Mesendoderm (in vitro differentiated cells): Measurements from ENCODE around the gene RAB39B. TPM values are rescaled to one million over a fixed set of nuclear protein-coding genes. Genes with fewer than 3 reads are reported as not detected.
A peak's percentile ranks its signal among the peaks of the same experiment; 100 is the strongest.

Experiments
- DNase-seq: peaks from one replicate; pipeline ENCODE4 v3.0.0; 2013
- H2AK5ac ChIP-seq: 2 replicates; pipeline ENCODE4 v1.6.1; 2013; ENCODE audit warnings: low read length, inconsistent platforms
- H2BK120ac ChIP-seq: 2 replicates; pipeline ENCODE4 v1.6.1; 2013; ENCODE audit warnings: low read depth, mild to moderate bottlenecking, low read length, moderate library complexity, mixed read lengths
- H2BK15ac ChIP-seq: replicated peaks from 2 replicates; pipeline ENCODE4 v1.6.1; 2013; ENCODE audit warnings: low read depth, mild to moderate bottlenecking, moderate library complexity
- H2BK5ac ChIP-seq: 2 replicates; pipeline ENCODE4 v1.6.1; 2013; ENCODE audit warnings: low read length, inconsistent platforms
- H3K18ac ChIP-seq: 2 replicates; pipeline ENCODE4 v1.6.1; 2013; ENCODE audit warnings: mild to moderate bottlenecking, low read length, mixed read lengths
- H3K23ac ChIP-seq: one replicate; pipeline ENCODE4 v1.6.1; 2013; ENCODE audit warnings: low read length
- H3K27ac ChIP-seq: 2 replicates; pipeline ENCODE4 v1.5.1; 2013; ENCODE audit warnings: low read depth, mild to moderate bottlenecking, inconsistent platforms, low read length, moderate library complexity
- H3K27me3 ChIP-seq: 2 replicates; pipeline ENCODE4 v1.6.1; 2013; ENCODE audit warnings: low read length, control low read depth, mild to moderate bottlenecking, inconsistent platforms; ENCODE audit not compliant: insufficient read depth, poor library complexity
- H3K36me3 ChIP-seq: 2 replicates; pipeline ENCODE4 v1.6.1; 2013; ENCODE audit warnings: low read length, inconsistent platforms; ENCODE audit not compliant: control insufficient read depth, insufficient read depth
- H3K4ac ChIP-seq: one replicate; pipeline ENCODE4 v1.6.1; 2013; ENCODE audit warnings: low read depth, mild to moderate bottlenecking, low read length, moderate library complexity
- H3K4me1 ChIP-seq: 2 replicates; pipeline ENCODE4 v1.6.1; 2013; ENCODE audit warnings: low read depth, low read length, inconsistent platforms; ENCODE audit not compliant: control insufficient read depth
- H3K4me2 ChIP-seq: 2 replicates; pipeline ENCODE4 v1.6.1; 2013; ENCODE audit warnings: low read length
- H3K4me3 ChIP-seq: 2 replicates; pipeline ENCODE4 v1.5.1; 2013; ENCODE audit warnings: mild to moderate bottlenecking, low read length
- H3K56ac ChIP-seq: one replicate; pipeline ENCODE4 v1.6.1; 2013; ENCODE audit warnings: low read length
- H3K79me1 ChIP-seq: 2 replicates; pipeline ENCODE4 v1.6.1; 2013; ENCODE audit warnings: low read length, inconsistent platforms
- H3K79me2 ChIP-seq: 2 replicates; pipeline ENCODE4 v1.6.1; 2013; ENCODE audit warnings: mild to moderate bottlenecking, low read length; ENCODE audit not compliant: control insufficient read depth, insufficient read depth
- H3K9ac ChIP-seq: 2 replicates; pipeline ENCODE4 v1.6.1; 2013; ENCODE audit warnings: low read length, inconsistent platforms
- H4K5ac ChIP-seq: one replicate; pipeline ENCODE4 v1.6.1; 2013; ENCODE audit warnings: low read length
- H4K8ac ChIP-seq: one replicate; pipeline ENCODE4 v1.6.1; 2013; ENCODE audit warnings: low read depth, mild to moderate bottlenecking, control low read depth, low read length, moderate library complexity
- WGBS: extraction: QIAGEN DNeasy Blood & Tissue Kit; methylation state at CpG from one replicate; pipeline ENCODE4 v1.1.7; 2013; ENCODE audit warnings: low lambda C conversion rate, missing lambda C conversion rate; ENCODE audit not compliant: insufficient coverage; ENCODE audit errors: extremely low coverage; 5-methylcytosine and 5-hydroxymethylcytosine counted together
- polyA plus RNA-seq, 2 experiments: library from polyadenylated mRNA; stranded (reverse); fragments of 200-250 nt; gene quantifications; one replicate each; pipeline ENCODE4 v1.2.3, GENCODE V29; 2013

Gene RAB39B, protein sequence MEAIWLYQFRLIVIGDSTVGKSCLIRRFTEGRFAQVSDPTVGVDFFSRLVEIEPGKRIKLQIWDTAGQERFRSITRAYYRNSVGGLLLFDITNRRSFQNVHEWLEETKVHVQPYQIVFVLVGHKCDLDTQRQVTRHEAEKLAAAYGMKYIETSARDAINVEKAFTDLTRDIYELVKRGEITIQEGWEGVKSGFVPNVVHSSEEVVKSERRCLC
- polyA plus RNA-seq (2013, experiment 1 of 2), result 4.2 TPM
- 4.6 TPM for polyA plus RNA-seq (2013, experiment 2 of 2)

DNA sequence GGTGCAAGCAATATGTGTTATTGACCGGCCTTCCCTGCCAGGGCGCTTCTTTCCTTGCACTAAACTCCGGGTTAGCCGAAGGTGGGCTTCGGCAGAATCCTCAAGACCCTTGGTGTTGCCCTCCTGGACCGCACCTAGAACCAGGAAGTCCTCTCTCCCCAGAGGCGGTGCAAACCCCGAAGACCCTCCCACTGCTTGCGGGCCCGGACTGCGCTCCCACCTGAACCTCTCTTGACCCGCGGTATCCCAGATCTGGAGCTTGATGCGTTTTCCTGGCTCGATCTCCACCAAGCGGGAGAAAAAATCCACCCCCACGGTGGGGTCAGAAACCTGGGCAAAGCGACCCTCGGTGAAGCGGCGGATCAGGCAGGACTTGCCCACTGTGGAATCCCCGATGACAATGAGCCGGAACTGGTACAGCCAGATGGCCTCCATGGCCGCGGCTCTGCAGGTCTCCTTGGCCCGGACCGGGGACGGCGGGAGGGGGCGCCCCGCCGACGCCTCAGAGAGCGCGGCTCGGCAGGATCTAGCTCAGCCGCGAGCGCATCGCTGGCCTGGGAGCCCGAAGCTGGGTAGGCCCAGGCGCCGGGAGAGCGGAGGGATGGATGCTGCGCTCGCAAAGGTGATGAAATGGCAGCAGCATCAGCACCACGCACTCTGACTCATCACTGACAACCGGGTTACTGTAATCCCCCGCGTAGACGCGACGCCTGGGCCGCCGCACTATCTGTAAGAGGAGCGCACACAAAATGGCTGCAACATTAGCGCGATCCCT is at the start of gene RAB39B:
RAB39B (minus strand) TSS at position 638 of the 775 bp plus-strand sequence; CDS start at position 435, 203 bp downstream.
- WGBS, result no CpG with 5 or more reads among the region's 58 CpGs
- H3K4ac ChIP-seq, result no peak within 1 kb of the TSS
- no peak within 1 kb of the TSS for H3K27ac ChIP-seq
- H3K23ac ChIP-seq, result no peak within 1 kb of the TSS
- H3K79me1 ChIP-seq, result no peaks in the 10 kb centered on the region
- peak within 1 kb of the TSS; percentile 34 for H3K4me2 ChIP-seq
- H2BK120ac ChIP-seq, result no peak within 1 kb of the TSS
- no peaks in the 10 kb centered on the region for H3K4me1 ChIP-seq
- peak within 1 kb of the TSS; percentile 47 for H3K18ac ChIP-seq
- H3K56ac ChIP-seq, result peak within 1 kb of the TSS; percentile 60
- no peaks in the 10 kb centered on the region for H3K36me3 ChIP-seq
- peak within 1 kb of the TSS; percentile 67 for H3K4me3 ChIP-seq
- H4K8ac ChIP-seq, result no peak within 1 kb of the TSS
- peak; percentile 87 for DNase-seq
- no peaks in the 10 kb centered on the region for H3K27me3 ChIP-seq
- H2BK5ac ChIP-seq, result no peak within 1 kb of the TSS
- H3K9ac ChIP-seq, result peak within 1 kb of the TSS; percentile 61
- no peak within 1 kb of the TSS for H2BK15ac ChIP-seq
- no peak within 1 kb of the TSS for H2AK5ac ChIP-seq
- H4K5ac ChIP-seq, result no peak within 1 kb of the TSS
- H3K79me2 ChIP-seq, result no peaks in the 10 kb centered on the region

DNA sequence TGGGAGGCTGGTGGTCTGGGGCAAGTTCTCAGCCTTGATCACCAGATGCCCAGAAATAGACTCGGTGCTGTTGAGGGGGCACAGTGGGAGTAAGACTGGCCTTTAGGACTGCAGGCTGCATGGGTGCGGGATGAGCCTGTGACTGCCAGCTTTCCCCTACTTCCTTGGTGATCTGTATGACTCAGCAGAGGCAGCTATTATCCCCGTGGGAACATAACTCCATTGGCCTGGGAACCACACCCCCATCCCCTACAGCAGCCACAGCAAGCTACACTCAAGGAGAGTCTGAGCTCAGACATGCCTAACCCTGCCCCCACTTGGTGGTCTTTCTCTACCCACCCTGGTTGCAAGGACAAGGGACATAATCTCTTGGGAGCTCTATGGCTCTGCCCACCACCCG is 49.5 kb upstream of the RAB39B start:
- no CpG with 5 or more reads among the region's 4 CpGs for WGBS
- Histone ChIP-seq H3K4me2 (no peak overlapping the region), H3K23ac (no peak overlapping the region), H3K79me1 (no peaks in the 10 kb centered on the region), H2BK120ac (no peak overlapping the region), H3K4me3 (no peak overlapping the region), H2BK5ac (no peak overlapping the region), H3K36me3 (no peaks in the 10 kb centered on the region), H3K4ac (no peak overlapping the region), H3K27me3 (no peaks in the 10 kb centered on the region), H4K5ac (no peak overlapping the region), H3K9ac (no peak overlapping the region), H3K4me1 (no peaks in the 10 kb centered on the region), H3K56ac (peak overlapping the region; percentile 64), H4K8ac (no peak overlapping the region), H3K18ac (no peak overlapping the region), H3K27ac (no peak overlapping the region), H2AK5ac (no peak overlapping the region), H2BK15ac (no peak overlapping the region), H3K79me2 (no peaks in the 10 kb centered on the region)
- peak; percentile 39 for DNase-seq

DNA sequence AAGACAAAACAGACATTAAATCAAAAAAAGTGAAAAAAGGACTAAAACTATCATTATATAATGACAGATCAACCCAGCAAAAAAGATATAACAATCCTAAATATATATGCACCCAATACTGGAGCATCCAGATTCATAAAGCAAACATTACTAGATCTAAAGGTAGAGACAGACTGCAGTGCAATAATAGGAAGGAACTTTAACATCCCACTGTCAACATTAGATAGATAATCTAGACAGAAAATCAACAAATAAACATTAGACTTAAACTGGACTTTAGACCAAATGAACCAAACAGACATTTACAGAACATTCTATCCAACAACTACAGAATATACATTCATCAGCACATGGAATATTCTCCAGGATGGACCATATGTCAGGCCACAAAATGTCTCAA is 29.5 kb upstream of the RAB39B start:
- Histone ChIP-seq H3K4ac (no peak overlapping the region), H2BK120ac (no peak overlapping the region), H3K4me2 (no peak overlapping the region), H3K27ac (no peak overlapping the region), H3K36me3 (no peaks in the 10 kb centered on the region), H3K79me1 (no peaks in the 10 kb centered on the region), H4K5ac (no peak overlapping the region), H3K4me1 (no peaks in the 10 kb centered on the region), H3K23ac (no peak overlapping the region), H2BK5ac (no peak overlapping the region), H3K79me2 (no peaks in the 10 kb centered on the region), H2AK5ac (no peak overlapping the region), H3K9ac (no peak overlapping the region), H3K18ac (no peak overlapping the region), H3K4me3 (no peak overlapping the region), H3K56ac (no peak overlapping the region), H2BK15ac (no peak overlapping the region), H3K27me3 (no peaks in the 10 kb centered on the region), H4K8ac (no peak overlapping the region)
- DNase-seq, result no peak

DNA sequence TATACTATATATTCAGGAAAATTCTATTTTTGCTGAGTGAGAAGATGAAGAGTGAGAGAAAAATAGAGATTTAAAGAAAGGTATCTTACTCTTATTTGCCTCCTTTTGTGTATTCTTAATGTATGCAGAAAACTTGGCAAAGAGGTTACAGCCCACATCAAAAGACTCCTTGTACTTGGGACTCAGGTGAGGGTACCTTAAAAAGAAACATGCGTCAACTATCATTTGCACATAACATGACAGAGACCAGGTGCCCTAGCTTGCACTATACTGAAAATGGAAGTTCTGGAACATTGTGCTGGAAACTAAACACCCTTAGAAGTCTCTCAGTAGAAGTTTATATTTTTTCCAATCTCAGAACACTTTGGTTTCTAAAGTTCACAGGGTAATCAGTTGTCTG is 15.6 kb upstream of the RAB39B start:
- H4K5ac ChIP-seq, result no peak overlapping the region
- no peaks in the 10 kb centered on the region for H3K4me1 ChIP-seq
- H3K23ac ChIP-seq, result no peak overlapping the region
- H3K56ac ChIP-seq, result no peak overlapping the region
- H2AK5ac ChIP-seq, result no peak overlapping the region
- H3K36me3 ChIP-seq, result no peaks in the 10 kb centered on the region
- H3K4me3 ChIP-seq, result no peak overlapping the region
- H3K18ac ChIP-seq, result no peak overlapping the region
- no peak overlapping the region for H4K8ac ChIP-seq
- no peaks in the 10 kb centered on the region for H3K79me2 ChIP-seq
- H3K4ac ChIP-seq, result no peak overlapping the region
- H3K27ac ChIP-seq, result no peak overlapping the region
- no peak overlapping the region for H2BK120ac ChIP-seq
- no CpG with 5 or more reads among the region's 1 CpG for WGBS
- no peak for DNase-seq
- H3K27me3 ChIP-seq, result no peaks in the 10 kb centered on the region
- no peak overlapping the region for H3K4me2 ChIP-seq
- H2BK5ac ChIP-seq, result no peak overlapping the region
- no peak overlapping the region for H3K9ac ChIP-seq
- H2BK15ac ChIP-seq, result no peak overlapping the region
- H3K79me1 ChIP-seq, result no peaks in the 10 kb centered on the region

DNA sequence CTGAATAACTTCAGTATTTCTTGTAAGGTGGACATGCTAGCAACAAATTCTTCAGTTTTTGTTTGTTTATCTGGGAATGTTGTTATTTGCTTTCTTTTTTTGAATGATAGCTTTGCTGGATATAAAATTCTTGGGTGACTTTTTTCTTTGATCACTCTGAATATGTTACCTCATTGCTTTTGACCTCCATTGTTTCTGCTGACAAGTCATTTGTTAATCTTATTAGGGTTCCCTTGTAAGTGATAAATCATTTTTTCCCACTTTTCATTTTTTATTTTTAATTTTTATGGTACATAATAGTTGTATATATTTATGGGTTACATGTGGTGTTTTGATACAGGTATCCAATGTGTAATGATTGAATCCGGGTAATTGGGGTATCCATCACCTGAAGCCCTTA is 6.7 kb upstream of the RAB39B start:
- H3K23ac ChIP-seq, result no peak overlapping the region
- H2BK120ac ChIP-seq, result no peak overlapping the region
- no peaks in the 10 kb centered on the region for H3K4me1 ChIP-seq
- no peak overlapping the region for H3K9ac ChIP-seq
- no peak overlapping the region for H3K18ac ChIP-seq
- H4K5ac ChIP-seq, result no peak overlapping the region
- H3K4me3 ChIP-seq, result no peak overlapping the region
- H2AK5ac ChIP-seq, result no peak overlapping the region
- H4K8ac ChIP-seq, result no peak overlapping the region
- no peak overlapping the region for H3K4me2 ChIP-seq
- DNase-seq, result no peak
- H3K79me2 ChIP-seq, result no peaks in the 10 kb centered on the region
- no peak overlapping the region for H3K56ac ChIP-seq
- no CpG with 5 or more reads among the region's 1 CpG for WGBS
- no peak overlapping the region for H2BK15ac ChIP-seq
- H3K27ac ChIP-seq, result no peak overlapping the region
- no peaks in the 10 kb centered on the region for H3K36me3 ChIP-seq
- no peak overlapping the region for H3K4ac ChIP-seq
- H3K27me3 ChIP-seq, result no peaks in the 10 kb centered on the region
- no peak overlapping the region for H2BK5ac ChIP-seq
- H3K79me1 ChIP-seq, result no peaks in the 10 kb centered on the region
